Measurements from ENCODE around the gene BTBD2.

BTBD2 gene

DNA sequence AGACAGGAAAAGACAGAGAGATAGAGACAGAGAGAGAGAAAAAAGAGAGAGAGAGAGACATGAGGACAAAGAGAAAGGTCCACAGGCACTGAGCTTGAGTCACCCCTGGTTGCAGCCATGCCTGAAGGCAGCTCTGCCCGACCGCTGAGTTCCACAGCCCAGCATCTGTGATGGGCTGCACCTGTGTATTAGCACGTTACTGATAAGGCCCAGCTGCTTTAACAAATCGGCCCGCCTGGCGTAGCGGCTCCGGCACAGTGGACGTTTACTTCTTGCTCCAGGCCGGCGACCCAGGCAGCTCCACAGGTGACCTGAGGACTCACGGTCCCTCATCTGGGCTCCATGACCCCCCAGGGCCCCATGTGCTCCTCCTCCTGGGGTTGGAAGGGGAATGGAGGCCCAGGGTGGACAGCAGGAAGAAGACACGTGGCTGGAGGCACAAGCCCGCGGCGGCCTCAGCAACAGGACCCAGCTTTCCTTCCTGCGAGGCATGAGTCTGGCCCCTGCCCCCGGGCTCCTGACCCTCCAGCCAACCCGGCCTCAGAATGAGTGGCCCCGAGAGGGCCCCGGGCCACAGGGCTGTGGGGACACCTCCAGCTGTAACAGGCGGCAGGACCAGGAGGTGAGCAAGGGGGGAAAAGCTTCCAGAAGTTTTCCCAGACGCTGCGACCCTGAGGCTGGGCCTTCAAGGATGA, 78.5 kb downstream of the BTBD2 start:
- DNase-seq, result no peak

DNA sequence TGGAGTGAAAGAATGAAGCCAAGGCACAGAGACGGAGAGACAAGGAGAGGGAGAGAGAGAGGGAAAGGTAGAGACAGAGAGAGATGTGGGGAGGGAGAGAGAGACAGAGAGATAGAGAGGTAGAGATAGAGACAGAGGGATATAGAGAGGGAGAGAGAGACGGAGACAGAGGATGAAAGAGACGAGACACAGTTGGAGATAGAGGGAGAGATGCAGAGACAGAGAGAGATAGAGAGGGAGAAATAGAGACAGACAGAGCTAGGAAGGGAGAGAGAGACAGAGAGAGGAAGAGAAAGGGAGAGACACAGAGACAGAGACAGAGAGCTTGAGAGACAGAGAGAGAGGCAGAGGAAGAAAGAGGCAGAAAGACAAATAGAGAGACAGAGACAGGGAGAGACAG, 79.1 kb downstream of the BTBD2 start:
- DNase-seq, result no peak

DNA sequence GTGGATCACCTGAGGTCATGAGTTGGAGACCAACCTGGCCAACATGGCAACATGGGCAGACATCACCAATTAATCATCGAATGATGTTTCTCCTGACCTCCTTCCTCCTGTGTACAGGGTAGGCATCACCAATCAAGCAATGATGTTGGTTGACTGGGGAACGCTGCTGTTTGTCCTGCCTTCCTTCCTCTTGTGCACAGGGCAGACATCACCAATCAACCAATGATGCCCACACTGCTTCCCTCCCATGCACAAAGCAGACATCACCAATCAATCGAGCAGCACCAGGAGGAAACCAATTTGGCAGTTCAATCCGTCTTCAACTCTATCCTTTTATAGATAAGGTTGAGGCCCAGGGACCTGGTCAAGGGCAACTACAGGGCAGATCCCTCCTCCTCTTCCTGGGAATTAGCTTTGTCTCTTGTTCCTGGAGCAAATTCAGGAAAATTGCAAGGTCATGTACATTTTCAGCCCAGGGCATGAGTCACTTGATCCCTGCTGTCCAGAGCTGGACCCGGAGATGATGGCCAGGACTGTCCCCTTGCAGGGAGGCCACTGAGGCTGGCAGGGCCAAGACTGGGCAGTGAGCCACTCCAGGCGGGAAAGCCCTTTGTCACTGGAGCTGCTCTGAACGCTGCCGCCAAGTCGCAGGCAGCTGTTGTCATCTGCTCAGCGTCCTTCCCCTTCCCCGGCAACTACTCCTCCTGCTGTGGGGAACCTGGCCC, 79.9 kb downstream of the BTBD2 start:
- DNase-seq, result no peak
